Measurements from ENCODE around the gene SUCLA2.

DNA sequence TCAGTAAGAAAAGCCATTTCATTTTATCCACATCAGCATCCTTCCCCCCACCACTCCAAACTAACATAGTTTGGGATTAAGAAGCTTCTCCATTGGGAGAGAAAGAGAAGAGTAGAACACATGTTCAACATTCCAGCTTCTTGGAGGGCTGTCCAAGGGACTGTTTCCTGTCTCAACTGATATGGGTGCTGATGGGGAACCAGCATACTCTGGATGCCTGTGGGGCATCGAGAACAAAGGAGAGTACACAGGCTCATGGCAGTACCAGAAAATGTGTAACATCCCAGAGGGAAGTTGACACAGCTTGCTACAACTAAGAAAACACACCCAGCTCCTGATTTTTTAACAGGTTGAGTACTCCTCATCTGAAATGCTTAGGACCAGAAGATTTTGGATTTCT is 24.7 kb downstream of the SUCLA2 start:
- TF ChIP-seq, protein P1, sequence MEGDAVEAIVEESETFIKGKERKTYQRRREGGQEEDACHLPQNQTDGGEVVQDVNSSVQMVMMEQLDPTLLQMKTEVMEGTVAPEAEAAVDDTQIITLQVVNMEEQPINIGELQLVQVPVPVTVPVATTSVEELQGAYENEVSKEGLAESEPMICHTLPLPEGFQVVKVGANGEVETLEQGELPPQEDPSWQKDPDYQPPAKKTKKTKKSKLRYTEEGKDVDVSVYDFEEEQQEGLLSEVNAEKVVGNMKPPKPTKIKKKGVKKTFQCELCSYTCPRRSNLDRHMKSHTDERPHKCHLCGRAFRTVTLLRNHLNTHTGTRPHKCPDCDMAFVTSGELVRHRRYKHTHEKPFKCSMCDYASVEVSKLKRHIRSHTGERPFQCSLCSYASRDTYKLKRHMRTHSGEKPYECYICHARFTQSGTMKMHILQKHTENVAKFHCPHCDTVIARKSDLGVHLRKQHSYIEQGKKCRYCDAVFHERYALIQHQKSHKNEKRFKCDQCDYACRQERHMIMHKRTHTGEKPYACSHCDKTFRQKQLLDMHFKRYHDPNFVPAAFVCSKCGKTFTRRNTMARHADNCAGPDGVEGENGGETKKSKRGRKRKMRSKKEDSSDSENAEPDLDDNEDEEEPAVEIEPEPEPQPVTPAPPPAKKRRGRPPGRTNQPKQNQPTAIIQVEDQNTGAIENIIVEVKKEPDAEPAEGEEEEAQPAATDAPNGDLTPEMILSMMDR (IDR thresholded peaks at IDR 0.05; ENCODE audit: poor library complexity, severe bottlenecking): no peak
- TF ChIP-seq SMC3 (conservative IDR thresholded peaks at IDR 0.05; ENCODE audit: poor library complexity) (no peak), RAD21 (conservative IDR thresholded peaks at IDR 0.05) (no peak), EZH2 (IDR thresholded peaks at IDR 0.05; ENCODE audit: borderline replicate concordance, insufficient read depth, low read length, poor library complexity, severe bottlenecking) (no peak), TAF1 (IDR thresholded peaks at IDR 0.05; ENCODE audit: low read depth) (no peak), MXI1 (conservative IDR thresholded peaks at IDR 0.05; ENCODE audit: poor library complexity, severe bottlenecking) (no peak), EP300 (conservative IDR thresholded peaks at IDR 0.05; ENCODE audit: poor library complexity, severe bottlenecking) (no peak), POLR2AphosphoS5 (IDR thresholded peaks at IDR 0.05) (no peak)
- TF ChIP-seq, protein P2, sequence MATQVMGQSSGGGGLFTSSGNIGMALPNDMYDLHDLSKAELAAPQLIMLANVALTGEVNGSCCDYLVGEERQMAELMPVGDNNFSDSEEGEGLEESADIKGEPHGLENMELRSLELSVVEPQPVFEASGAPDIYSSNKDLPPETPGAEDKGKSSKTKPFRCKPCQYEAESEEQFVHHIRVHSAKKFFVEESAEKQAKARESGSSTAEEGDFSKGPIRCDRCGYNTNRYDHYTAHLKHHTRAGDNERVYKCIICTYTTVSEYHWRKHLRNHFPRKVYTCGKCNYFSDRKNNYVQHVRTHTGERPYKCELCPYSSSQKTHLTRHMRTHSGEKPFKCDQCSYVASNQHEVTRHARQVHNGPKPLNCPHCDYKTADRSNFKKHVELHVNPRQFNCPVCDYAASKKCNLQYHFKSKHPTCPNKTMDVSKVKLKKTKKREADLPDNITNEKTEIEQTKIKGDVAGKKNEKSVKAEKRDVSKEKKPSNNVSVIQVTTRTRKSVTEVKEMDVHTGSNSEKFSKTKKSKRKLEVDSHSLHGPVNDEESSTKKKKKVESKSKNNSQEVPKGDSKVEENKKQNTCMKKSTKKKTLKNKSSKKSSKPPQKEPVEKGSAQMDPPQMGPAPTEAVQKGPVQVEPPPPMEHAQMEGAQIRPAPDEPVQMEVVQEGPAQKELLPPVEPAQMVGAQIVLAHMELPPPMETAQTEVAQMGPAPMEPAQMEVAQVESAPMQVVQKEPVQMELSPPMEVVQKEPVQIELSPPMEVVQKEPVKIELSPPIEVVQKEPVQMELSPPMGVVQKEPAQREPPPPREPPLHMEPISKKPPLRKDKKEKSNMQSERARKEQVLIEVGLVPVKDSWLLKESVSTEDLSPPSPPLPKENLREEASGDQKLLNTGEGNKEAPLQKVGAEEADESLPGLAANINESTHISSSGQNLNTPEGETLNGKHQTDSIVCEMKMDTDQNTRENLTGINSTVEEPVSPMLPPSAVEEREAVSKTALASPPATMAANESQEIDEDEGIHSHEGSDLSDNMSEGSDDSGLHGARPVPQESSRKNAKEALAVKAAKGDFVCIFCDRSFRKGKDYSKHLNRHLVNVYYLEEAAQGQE (IDR thresholded peaks at IDR 0.05; ENCODE audit: borderline replicate concordance): no peak
